OCI-LY7 (cell line): ENCODE data around the gene TK1. TPM values are rescaled to one million over a fixed set of nuclear protein-coding genes. Genes with fewer than 3 reads are reported as not detected.

ENCODE experiments used
- BruUV-seq: library from RNA; stranded (reverse); fragments of 400-500 nt; replicated peaks from 2 replicates; lab custom pipeline; 2021; lab: Mats Ljungman, UMichigan
- CTCF ChIA-PET: fragments of 300-600 bp; sonication (Branson Sonifier 250); formaldehyde crosslinking; loops from one replicate; lab custom pipeline; 2022; ENCODE audit warnings: antibody characterized with exemption; ENCODE audit not compliant: unreplicated experiment; lab: Charles Lee
- POLR2A ChIA-PET: fragments of 300-600 bp; sonication (Branson Sonifier 250); formaldehyde crosslinking; loops from one replicate; lab custom pipeline; 2022; ENCODE audit warnings: antibody characterized with exemption; lab: Charles Lee
- DNase-seq: peaks from one replicate; pipeline ENCODE4 v3.0.0-alpha.2; 2015; ENCODE audit warnings: low spot score
- H2AFZ ChIP-seq: fragments of 200-600 bp; sonication (generic), shearing (Covaris generic); 2 replicates; pipeline ENCODE4 v1.6.1; 2014; ENCODE audit warnings: mild to moderate bottlenecking, antibody characterized with exemption, low read length, moderate library complexity
- H3K27ac ChIP-seq: fragments of 200-600 bp; sonication (generic); 2 replicates; pipeline ENCODE4 v1.5.1; 2014; ENCODE audit warnings: mixed run types, low read depth, mild to moderate bottlenecking, moderate library complexity, low read length, inconsistent platforms; ENCODE audit not compliant: poor library complexity, severe bottlenecking
- H3K36me3 ChIP-seq: fragments of 200-600 bp; sonication (generic); 2 replicates; pipeline ENCODE4 v1.6.1; 2014; ENCODE audit warnings: mild to moderate bottlenecking, antibody characterized with exemption, low read length, moderate library complexity, mixed read lengths; ENCODE audit not compliant: insufficient read depth
- H3K4me1 ChIP-seq: fragments of 200-600 bp; sonication (generic); 2 replicates; pipeline ENCODE4 v1.5.1; 2014; ENCODE audit warnings: mild to moderate bottlenecking, low read length; ENCODE audit not compliant: insufficient read depth, poor library complexity, severe bottlenecking
- H3K4me2 ChIP-seq: fragments of 200-600 bp; sonication (generic); 2 replicates; pipeline ENCODE4 v1.6.1; 2014; ENCODE audit warnings: mild to moderate bottlenecking, low read length
- H3K4me3 ChIP-seq: fragments of 200-600 bp; sonication (generic); 2 replicates; pipeline ENCODE4 v1.5.1; 2014; ENCODE audit warnings: mild to moderate bottlenecking, low read depth, low read length; ENCODE audit not compliant: poor library complexity, severe bottlenecking
- H3K79me2 ChIP-seq: fragments of 200-600 bp; sonication (generic); 2 replicates; pipeline ENCODE4 v1.6.1; 2016; ENCODE audit warnings: low read depth, mild to moderate bottlenecking, low read length, moderate library complexity, mixed read lengths; ENCODE audit not compliant: insufficient read depth
- H3K9me2 ChIP-seq: fragments of 200-600 bp; sonication (generic); 2 replicates; pipeline ENCODE4 v1.6.1; 2016; ENCODE audit warnings: mild to moderate bottlenecking, low read length, mixed read lengths; ENCODE audit not compliant: insufficient read depth
- H3K9me3 ChIP-seq: fragments of 200-600 bp; sonication (generic); 2 replicates; pipeline ENCODE4 v1.6.1; 2014; ENCODE audit warnings: mild to moderate bottlenecking, mixed run types, low read length, mixed read lengths
- H4K20me1 ChIP-seq: fragments of 200-600 bp; sonication (generic); 2 replicates; pipeline ENCODE4 v1.6.1; 2014; ENCODE audit warnings: mild to moderate bottlenecking, antibody characterized with exemption, low read length, moderate library complexity, mixed read lengths; ENCODE audit not compliant: insufficient read depth
- EZH2phosphoT487 ChIP-seq: fragments of 200-600 bp; sonication (generic); IDR thresholded peaks from 2 replicates; pipeline ENCODE4 v1.6.1; 2018; ENCODE audit warnings: low read depth, borderline replicate concordance, mild to moderate bottlenecking, mixed run types, antibody characterized with exemption, low read length, moderate library complexity, mixed read lengths
- intact Hi-C: fragments of 100-400 bp; cut with micrococcal nuclease; formaldehyde crosslinking; loops from one replicate; pipeline ENCODE4 v1.10.0; 2022; ENCODE audit not compliant: unreplicated experiment
- total RNA-seq, 2 experiments: library from RNA; depleted of rRNA in 1 of 2; stranded (reverse); fragments of >200 nt in 1 of 2; shearing (Covaris generic) in 1 of 2; gene quantifications; 2 replicates each; pipeline ENCODE4 v1.2.3, GENCODE V29; 2014 to 2022
- TF ChIP-seq, protein P1 (sequence below): fragments of 200-600 bp; sonication (generic); conservative IDR thresholded peaks from 2 replicates; pipeline ENCODE4 v1.5.1; 2014; ENCODE audit warnings: mild to moderate bottlenecking, antibody characterized with exemption, low read length, moderate library complexity, mixed read lengths

Gene TK1
- total RNA-seq, 2 experiments from 2014 or later = 108 to 149 TPM

DNA sequence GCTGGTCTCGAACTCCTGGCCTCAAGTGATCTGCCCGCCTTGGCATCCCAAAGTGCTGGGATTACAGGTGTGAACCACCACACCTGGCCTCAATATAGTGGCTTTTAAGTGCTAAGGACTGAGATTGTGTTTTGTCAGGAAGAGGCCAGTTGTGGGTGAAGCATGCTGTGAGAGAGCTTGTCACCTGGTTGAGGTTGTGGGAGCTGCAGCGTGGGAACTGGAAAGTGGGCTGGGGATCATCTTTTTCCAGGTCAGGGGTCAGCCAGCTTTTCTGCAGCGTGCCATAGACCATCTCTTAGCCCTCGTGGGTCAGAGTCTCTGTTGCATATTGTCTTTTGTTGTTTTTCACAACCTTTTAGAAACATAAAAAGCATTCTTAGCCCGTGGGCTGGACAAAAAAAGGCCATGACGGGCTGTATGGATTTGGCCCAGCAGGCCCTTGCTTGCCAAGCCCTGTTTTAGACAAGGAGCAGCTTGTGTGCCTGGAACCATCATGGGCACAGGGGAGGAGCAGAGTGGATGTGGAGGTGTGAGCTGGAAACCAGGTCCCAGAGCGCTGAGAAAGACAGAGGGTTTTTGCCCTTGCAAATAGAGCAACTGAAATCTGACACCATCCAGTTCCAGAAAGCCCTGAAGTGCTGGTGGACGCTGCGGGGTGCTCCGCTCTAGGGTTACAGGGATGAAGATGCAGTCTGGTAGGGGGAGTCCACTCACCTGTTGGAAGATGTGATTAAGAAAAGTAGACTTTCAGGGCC lies 32.7 kb upstream of the TK1 start:
- H3K27ac ChIP-seq = no peak overlapping the region
- H3K36me3 ChIP-seq = peaks cover 94% of the 10 kb centered on the region
- H3K4me2 ChIP-seq = no peak overlapping the region
- no peak overlapping the region for H2AFZ ChIP-seq
- no peak for TF ChIP-seq EZH2phosphoT487
- TF ChIP-seq, protein P1, sequence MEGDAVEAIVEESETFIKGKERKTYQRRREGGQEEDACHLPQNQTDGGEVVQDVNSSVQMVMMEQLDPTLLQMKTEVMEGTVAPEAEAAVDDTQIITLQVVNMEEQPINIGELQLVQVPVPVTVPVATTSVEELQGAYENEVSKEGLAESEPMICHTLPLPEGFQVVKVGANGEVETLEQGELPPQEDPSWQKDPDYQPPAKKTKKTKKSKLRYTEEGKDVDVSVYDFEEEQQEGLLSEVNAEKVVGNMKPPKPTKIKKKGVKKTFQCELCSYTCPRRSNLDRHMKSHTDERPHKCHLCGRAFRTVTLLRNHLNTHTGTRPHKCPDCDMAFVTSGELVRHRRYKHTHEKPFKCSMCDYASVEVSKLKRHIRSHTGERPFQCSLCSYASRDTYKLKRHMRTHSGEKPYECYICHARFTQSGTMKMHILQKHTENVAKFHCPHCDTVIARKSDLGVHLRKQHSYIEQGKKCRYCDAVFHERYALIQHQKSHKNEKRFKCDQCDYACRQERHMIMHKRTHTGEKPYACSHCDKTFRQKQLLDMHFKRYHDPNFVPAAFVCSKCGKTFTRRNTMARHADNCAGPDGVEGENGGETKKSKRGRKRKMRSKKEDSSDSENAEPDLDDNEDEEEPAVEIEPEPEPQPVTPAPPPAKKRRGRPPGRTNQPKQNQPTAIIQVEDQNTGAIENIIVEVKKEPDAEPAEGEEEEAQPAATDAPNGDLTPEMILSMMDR = no peak
- peaks cover 34% of the 10 kb centered on the region for H3K79me2 ChIP-seq
- H3K9me2 ChIP-seq = no peaks in the 10 kb centered on the region
- peaks cover 13% of the 10 kb centered on the region for H3K4me1 ChIP-seq
- intact Hi-C loops = no loop called here
- 0 out of 2 replicates have a peak, but pooled peaks cover 4% of the 10 kb centered on the region for H4K20me1 ChIP-seq
- no peaks in the 10 kb centered on the region for H3K9me3 ChIP-seq
- H3K4me3 ChIP-seq = no peak overlapping the region
- no TSS peak for BruUV-seq
- CTCF ChIA-PET = no interaction called here
- DNase-seq = no peak
- POLR2A ChIA-PET = no interaction called here

DNA sequence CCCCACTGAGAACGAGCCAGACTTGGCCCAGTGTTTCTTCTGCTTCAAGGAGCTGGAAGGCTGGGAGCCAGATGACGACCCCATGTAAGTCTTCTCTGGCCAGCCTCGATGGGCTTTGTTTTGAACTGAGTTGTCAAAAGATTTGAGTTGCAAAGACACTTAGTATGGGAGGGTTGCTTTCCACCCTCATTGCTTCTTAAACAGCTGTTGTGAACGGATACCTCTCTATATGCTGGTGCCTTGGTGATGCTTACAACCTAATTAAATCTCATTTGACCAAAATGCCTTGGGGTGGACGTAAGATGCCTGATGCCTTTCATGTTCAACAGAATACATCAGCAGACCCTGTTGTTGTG lies 27.8 kb upstream of the TK1 start:
- intact Hi-C loops = loop anchor here (2.0 kb wide), 1 partner anchor 36 kb away; no protein-coding TSS in a partner anchor
- no peak for TF ChIP-seq EZH2phosphoT487
- TF ChIP-seq, protein P1 = no peak
- H3K9me3 ChIP-seq = no peaks in the 10 kb centered on the region
- H3K36me3 ChIP-seq = peaks cover 52% of the 10 kb centered on the region
- no peaks in the 10 kb centered on the region for H3K9me2 ChIP-seq
- peaks cover 18% of the 10 kb centered on the region for H3K4me1 ChIP-seq
- H3K79me2 ChIP-seq = peaks cover 39% of the 10 kb centered on the region
- H4K20me1 ChIP-seq = 0 out of 2 replicates have a peak, but pooled peaks cover 4% of the 10 kb centered on the region
- POLR2A ChIA-PET = interaction anchor here (0.6 to 1.1 kb wide), 5 partner anchors 11 to 1063 kb away, joined by 3 to 4 read pairs (median 3); no protein-coding TSS in a partner anchor
- no TSS peak for BruUV-seq
- H3K4me2 ChIP-seq = peak overlapping the region; percentile 93
- peak overlapping the region; percentile 75 for H3K4me3 ChIP-seq
- CTCF ChIA-PET = interaction anchor here (0.6 kb wide), 1 partner anchor 37 kb away, joined by 3 read pairs; no protein-coding TSS in a partner anchor
- H2AFZ ChIP-seq = peak overlapping the region; percentile 59; the same call in 1 of the 2 replicates
- peak overlapping the region; percentile 75 for H3K27ac ChIP-seq
- peak; percentile 53 for DNase-seq
